ENCODE results near the gene TEX264.

The TEX264 gene

GRCh38 chr3:51681453-51681852 lies 10.4 kb downstream of the TEX264 start:
- no peaks in the 10 kb centered on the region for H3F3A ChIP-seq (ENCODE audit: insufficient read depth, low read length)
- H3K27ac ChIP-seq (ENCODE audit: low read depth, low read length, poor library complexity, severe bottlenecking): peak overlapping the region; percentile 36
- H3K4me1 ChIP-seq (ENCODE audit: insufficient read depth, low read length, severe bottlenecking): peaks cover 28% of the 10 kb centered on the region
- H3K9me2 ChIP-seq (ENCODE audit: low read depth, low read length): no peaks in the 10 kb centered on the region
- TF ChIP-seq CTCF (IDR thresholded peaks at IDR 0.05; ENCODE audit: low read length): no peak
- no peak overlapping the region for H2AFZ ChIP-seq (ENCODE audit: low read length)
- H3K4me2 ChIP-seq (ENCODE audit: low read length): no peak overlapping the region
- H3K27me3 ChIP-seq (ENCODE audit: insufficient read depth, low read length): no peaks in the 10 kb centered on the region
- no peaks in the 10 kb centered on the region for H3K79me2 ChIP-seq (ENCODE audit: insufficient read depth, low read length)
- no peaks in the 10 kb centered on the region for H4K20me1 ChIP-seq (ENCODE audit: insufficient read depth, low read length)
- no peak overlapping the region for H3K4me3 ChIP-seq (ENCODE audit: low read depth, low read length, poor library complexity, severe bottlenecking)
- H3K36me3 ChIP-seq (ENCODE audit: insufficient read depth, low read length): peaks cover 64% of the 10 kb centered on the region; the same call in 1 of the 2 replicates
- no peaks in the 10 kb centered on the region for H3K9me3 ChIP-seq (ENCODE audit: low read length)
- H3K9ac ChIP-seq (ENCODE audit: low read length): no peak overlapping the region; the same call in 1 of the 2 replicates

GRCh38 chr3:51682079-51682478 lies 11.0 kb downstream of the TEX264 start:
- Histone ChIP-seq H3K9me2 (ENCODE audit: low read depth, low read length) (no peaks in the 10 kb centered on the region), H3K27ac (ENCODE audit: low read depth, low read length, poor library complexity, severe bottlenecking) (peak overlapping the region; percentile 36), H2AFZ (ENCODE audit: low read length) (no peak overlapping the region), H3K4me2 (ENCODE audit: low read length) (no peak overlapping the region), H3K9me3 (ENCODE audit: low read length) (no peaks in the 10 kb centered on the region), H3K27me3 (ENCODE audit: insufficient read depth, low read length) (no peaks in the 10 kb centered on the region), H3K79me2 (ENCODE audit: insufficient read depth, low read length) (no peaks in the 10 kb centered on the region), H3K4me1 (ENCODE audit: insufficient read depth, low read length, severe bottlenecking) (peaks cover 31% of the 10 kb centered on the region), H3K36me3 (ENCODE audit: insufficient read depth, low read length) (peaks cover 64% of the 10 kb centered on the region; the same call in 1 of the 2 replicates), H3K9ac (ENCODE audit: low read length) (no peak overlapping the region), H3F3A (ENCODE audit: insufficient read depth, low read length) (no peaks in the 10 kb centered on the region), H3K4me3 (ENCODE audit: low read depth, low read length, poor library complexity, severe bottlenecking) (no peak overlapping the region), H4K20me1 (ENCODE audit: insufficient read depth, low read length) (no peaks in the 10 kb centered on the region)
- TF ChIP-seq CTCF (IDR thresholded peaks at IDR 0.05; ENCODE audit: low read length) (peak; percentile 82), EZH2 (IDR thresholded peaks at IDR 0.05; ENCODE audit: borderline replicate concordance, low read length) (no peak)

- Histone ChIP-seq H3K4me3 (ENCODE audit: low read depth, low read length, poor library complexity, severe bottlenecking) (no peak overlapping the region), H3K4me1 (ENCODE audit: insufficient read depth, low read length, severe bottlenecking) (peaks cover 31% of the 10 kb centered on the region), H3K9ac (ENCODE audit: low read length) (no peak overlapping the region), H3K4me2 (ENCODE audit: low read length) (no peak overlapping the region), H3K79me2 (ENCODE audit: insufficient read depth, low read length) (no peaks in the 10 kb centered on the region), H3K9me2 (ENCODE audit: low read depth, low read length) (no peaks in the 10 kb centered on the region), H4K20me1 (ENCODE audit: insufficient read depth, low read length) (no peaks in the 10 kb centered on the region), H3K27ac (ENCODE audit: low read depth, low read length, poor library complexity, severe bottlenecking) (no peak overlapping the region), H3K27me3 (ENCODE audit: insufficient read depth, low read length) (no peaks in the 10 kb centered on the region), H3K9me3 (ENCODE audit: low read length) (no peaks in the 10 kb centered on the region), H3K36me3 (ENCODE audit: insufficient read depth, low read length) (peaks cover 64% of the 10 kb centered on the region), H3F3A (ENCODE audit: insufficient read depth, low read length) (no peaks in the 10 kb centered on the region), H2AFZ (ENCODE audit: low read length) (no peak overlapping the region)
- TF ChIP-seq CTCF (IDR thresholded peaks at IDR 0.05; ENCODE audit: low read length) (no peak), EZH2 (IDR thresholded peaks at IDR 0.05; ENCODE audit: borderline replicate concordance, low read length) (no peak)
These were observed 11.5 kb downstream of the TEX264 start for GRCh38 chr3:51682526-51682925.
